Neuronal stem cell (in vitro differentiated cells): Measurements from ENCODE around the gene RBP5.

Source experiments
- DNase-seq: peaks from one replicate; pipeline ENCODE4 v3.0.0-alpha.2; 2013; ENCODE audit warnings: low spot score
- H2AFZ ChIP-seq: one replicate; pipeline ENCODE4 v1.6.1; 2013; ENCODE audit warnings: mild to moderate bottlenecking, low read length, inconsistent platforms
- H2AK5ac ChIP-seq: 2 replicates; pipeline ENCODE4 v1.6.1; 2013; ENCODE audit warnings: low read depth, mild to moderate bottlenecking, inconsistent platforms, low read length, moderate library complexity, mixed read lengths
- H2BK120ac ChIP-seq: 2 replicates; pipeline ENCODE4 v1.6.1; 2013; ENCODE audit warnings: low read depth, mild to moderate bottlenecking, inconsistent platforms, low read length, moderate library complexity, mixed read lengths
- H2BK12ac ChIP-seq: one replicate; pipeline ENCODE4 v1.6.1; 2013; ENCODE audit warnings: low read length, inconsistent platforms
- H2BK15ac ChIP-seq: 2 replicates; pipeline ENCODE4 v1.6.1; 2013; ENCODE audit warnings: mild to moderate bottlenecking, low read length, inconsistent platforms, mixed read lengths
- H2BK5ac ChIP-seq: one replicate; pipeline ENCODE4 v1.6.1; 2013; ENCODE audit warnings: inconsistent platforms, mild to moderate bottlenecking, low read length, moderate library complexity
- H3K14ac ChIP-seq: one replicate; pipeline ENCODE4 v1.6.1; 2013; ENCODE audit warnings: low read length, inconsistent platforms
- H3K18ac ChIP-seq: 2 replicates; pipeline ENCODE4 v1.6.1; 2013; ENCODE audit warnings: low read length, inconsistent platforms
- H3K23ac ChIP-seq: 2 replicates; pipeline ENCODE4 v1.6.1; 2013; ENCODE audit warnings: low read depth, mild to moderate bottlenecking, mixed read lengths, low read length, inconsistent platforms; ENCODE audit not compliant: poor library complexity
- H3K27ac ChIP-seq: replicated peaks from 3 replicates; pipeline ENCODE4 v1.5.1; 2013; ENCODE audit warnings: low read length, inconsistent platforms
- H3K27me3 ChIP-seq, 3 experiments: 2 replicates each; pipeline ENCODE4 v1.6.1; 2013; ENCODE audit warnings: low read length in 3 of 3, mild to moderate bottlenecking in 2 of 3, inconsistent platforms in 1 of 3, low read depth in 1 of 3, mixed read lengths in 1 of 3, moderate library complexity in 1 of 3; ENCODE audit not compliant: control insufficient read depth in 3 of 3, insufficient read depth in 3 of 3
- H3K36me3 ChIP-seq, 2 donors: replicated peaks in 1 of 2; 2 replicates each; pipeline ENCODE4 v1.6.1; 2013; ENCODE audit warnings: low read length in 2 of 2; ENCODE audit not compliant: control insufficient read depth in 2 of 2, insufficient read depth in 2 of 2
- H3K4ac ChIP-seq: 2 replicates; pipeline ENCODE4 v1.6.1; 2013; ENCODE audit warnings: inconsistent platforms, mild to moderate bottlenecking, low read length, moderate library complexity
- H3K4me1 ChIP-seq, 2 donors: 1 replicate in 1 of 2; 2 replicates in 1 of 2; pipeline ENCODE4 v1.6.1; 2013; ENCODE audit warnings: low read length in 2 of 2, low read depth in 1 of 2; ENCODE audit not compliant: control insufficient read depth in 2 of 2, insufficient read depth in 1 of 2
- H3K4me2 ChIP-seq: one replicate; pipeline ENCODE4 v1.6.1; 2013; ENCODE audit warnings: mild to moderate bottlenecking, low read length, inconsistent platforms; ENCODE audit not compliant: insufficient read depth, poor library complexity, severe bottlenecking
- H3K4me3 ChIP-seq, 2 donors: 2 replicates each; pipeline ENCODE4 v1.5.1; 2013; ENCODE audit warnings: low read length in 2 of 2, mild to moderate bottlenecking in 2 of 2, inconsistent platforms in 1 of 2, moderate library complexity in 1 of 2
- H3K79me1 ChIP-seq: one replicate; pipeline ENCODE4 v1.6.1; 2013; ENCODE audit warnings: low read depth, mild to moderate bottlenecking, inconsistent platforms, low read length, moderate library complexity
- H3K9ac ChIP-seq: one replicate; pipeline ENCODE4 v1.6.1; 2013; ENCODE audit warnings: mild to moderate bottlenecking, low read depth, low read length, inconsistent platforms; ENCODE audit not compliant: poor library complexity
- H3K9me3 ChIP-seq, 2 donors: replicated peaks in 1 of 2; 2 replicates each; pipeline versions ENCODE3 to v1.6.1; 2013; ENCODE audit warnings: low read length in 2 of 2, mild to moderate bottlenecking in 2 of 2, inconsistent platforms in 1 of 2, low read depth in 1 of 2, mixed read lengths in 1 of 2, moderate library complexity in 1 of 2; ENCODE audit not compliant: control insufficient read depth in 2 of 2, insufficient read depth in 1 of 2
- H4K8ac ChIP-seq: one replicate; pipeline ENCODE4 v1.6.1; 2013; ENCODE audit warnings: low read depth, mild to moderate bottlenecking, inconsistent platforms, low read length, moderate library complexity
- H4K91ac ChIP-seq: one replicate; pipeline ENCODE4 v1.6.1; 2013; ENCODE audit warnings: low read length, low read depth, mild to moderate bottlenecking, inconsistent platforms; ENCODE audit not compliant: poor library complexity
- WGBS, 2 donors: extraction: QIAGEN DNeasy Blood & Tissue Kit; methylation state at CpG; one replicate each; pipeline ENCODE4 v1.1.7; 2013; ENCODE audit warnings: missing lambda C conversion rate in 2 of 2, mixed read lengths in 1 of 2; ENCODE audit not compliant: insufficient read length in 2 of 2, insufficient replicate concordance in 1 of 2; ENCODE audit errors: extremely low coverage in 2 of 2; 5-methylcytosine and 5-hydroxymethylcytosine counted together

Gene RBP5

GRCh38 chr12:7139200-7139599, 10.5 kb upstream of the RBP5 start:
- no peak overlapping the region for H2BK120ac ChIP-seq
- no peak overlapping the region for H2AK5ac ChIP-seq
- H3K14ac ChIP-seq: no peak overlapping the region
- H3K23ac ChIP-seq: no peak overlapping the region
- no peak for DNase-seq
- no peak overlapping the region for H4K91ac ChIP-seq
- peaks cover 28 to 80% of the 10 kb centered on the region in 2 donors for H3K36me3 ChIP-seq
- no CpG with 5 or more reads among the region's 2 CpGs for WGBS, 2 donors
- no peaks in the 10 kb centered on the region for H3K79me1 ChIP-seq
- no peak overlapping the region for H3K4me2 ChIP-seq
- H2BK12ac ChIP-seq: no peak overlapping the region
- H4K8ac ChIP-seq: no peak overlapping the region
- H3K27ac ChIP-seq: no peak overlapping the region
- H3K4me1 ChIP-seq: no peaks in the 10 kb centered on the region
- no peak overlapping the region for H2BK15ac ChIP-seq
- H3K4me3 ChIP-seq: no peak overlapping the region
- H2AFZ ChIP-seq: no peak overlapping the region
- H3K9ac ChIP-seq: no peak overlapping the region
- H2BK5ac ChIP-seq: no peak overlapping the region
- no peak overlapping the region for H3K18ac ChIP-seq
- H3K9me3 ChIP-seq: no peaks in the 10 kb centered on the region
- H3K27me3 ChIP-seq: no peaks in the 10 kb centered on the region
- H3K4ac ChIP-seq: no peak overlapping the region

GRCh38 chr12:7137908-7138307, 9.2 kb upstream of the RBP5 start:
- Histone ChIP-seq H3K36me3 (peaks cover 31 to 84% of the 10 kb centered on the region in 2 donors), H2BK15ac (no peak overlapping the region), H2AFZ (no peak overlapping the region), H3K27ac (no peak overlapping the region), H3K27me3 (no peaks in the 10 kb centered on the region), H3K9ac (no peak overlapping the region), H2BK5ac (no peak overlapping the region), H3K4me2 (no peak overlapping the region), H2AK5ac (no peak overlapping the region), H3K4me3 (no peak overlapping the region), H2BK120ac (no peak overlapping the region), H3K79me1 (no peaks in the 10 kb centered on the region), H3K14ac (no peak overlapping the region), H3K4ac (no peak overlapping the region), H3K9me3 (no peaks in the 10 kb centered on the region), H3K23ac (no peak overlapping the region), H4K91ac (no peak overlapping the region), H3K18ac (no peak overlapping the region), H4K8ac (no peak overlapping the region), H3K4me1 (peaks cover under 1% of the 10 kb centered on the region in 2 donors), H2BK12ac (no peak overlapping the region)
- WGBS, 2 donors: no CpG with 5 or more reads among the region's 4 CpGs
- no peak for DNase-seq

- H3K23ac ChIP-seq: no peak overlapping the region
- no peaks in the 10 kb centered on the region for H3K79me1 ChIP-seq
- DNase-seq: no peak
- no peak overlapping the region for H3K14ac ChIP-seq
- H3K4ac ChIP-seq: no peak overlapping the region
- no peaks in the 10 kb centered on the region for H3K27me3 ChIP-seq
- peaks cover 5 to 13% of the 10 kb centered on the region in 2 donors for H3K4me1 ChIP-seq
- peaks cover 31 to 74% of the 10 kb centered on the region in 2 donors for H3K36me3 ChIP-seq
- H4K91ac ChIP-seq: no peak overlapping the region
- no peak overlapping the region for H4K8ac ChIP-seq
- WGBS, 2 donors: no CpG with 5 or more reads among the region's 3 CpGs
- no peak overlapping the region for H2BK5ac ChIP-seq
- H2AK5ac ChIP-seq: no peak overlapping the region
- H2BK120ac ChIP-seq: no peak overlapping the region
- H3K9ac ChIP-seq: no peak overlapping the region
- H3K27ac ChIP-seq: no peak overlapping the region
- no peak overlapping the region for H2BK15ac ChIP-seq
- no peak overlapping the region for H2AFZ ChIP-seq
- no peak overlapping the region for H2BK12ac ChIP-seq
- no peaks in the 10 kb centered on the region for H3K9me3 ChIP-seq
- no peak overlapping the region for H3K4me3 ChIP-seq
- H3K4me2 ChIP-seq: no peak overlapping the region
- no peak overlapping the region for H3K18ac ChIP-seq
These were observed 8.0 kb upstream of the RBP5 start for GRCh38 chr12:7136676-7137075.

GRCh38 chr12:7136071-7136470, 7.4 kb upstream of the RBP5 start:
- no CpG with 5 or more reads among the region's 7 CpGs for WGBS, 2 donors
- Histone ChIP-seq H3K36me3 (peaks cover 29 to 68% of the 10 kb centered on the region in 2 donors), H2BK5ac (no peak overlapping the region), H3K4me3 (no peak overlapping the region), H3K4ac (no peak overlapping the region), H2AK5ac (no peak overlapping the region), H4K91ac (no peak overlapping the region), H3K9ac (no peak overlapping the region), H2BK120ac (no peak overlapping the region), H3K14ac (no peak overlapping the region), H3K79me1 (no peaks in the 10 kb centered on the region), H3K27me3 (no peaks in the 10 kb centered on the region), H3K27ac (no peak overlapping the region), H3K23ac (no peak overlapping the region), H3K4me2 (no peak overlapping the region), H2BK15ac (no peak overlapping the region), H3K4me1 (peaks cover 8 to 17% of the 10 kb centered on the region in 2 donors), H2AFZ (no peak overlapping the region), H4K8ac (no peak overlapping the region), H2BK12ac (no peak overlapping the region), H3K18ac (no peak overlapping the region), H3K9me3 (no peaks in the 10 kb centered on the region)
- DNase-seq: no peak
